Dendritic cell treated with granulocyte-macrophage colony-stimulating factor and Interleukin-4, amounts not matched to agents 40 ng/mL and 50 ng/mL, for 4 days (primary cell): ENCODE data around the gene SLC36A3.
"Not testable (repeated sequence)": the region's sequence is repeated elsewhere in the genome, so short reads cannot be mapped to it uniquely, and the experiment has no call there.

Experiments used
- H3K27ac Mint-ChIP-seq: one replicate; pipeline ENCODE4 v1.8.0; 2022; ENCODE audit warnings: mild to moderate bottlenecking, mixed read lengths
- H3K27me3 Mint-ChIP-seq: one replicate; pipeline ENCODE4 v1.8.0; 2022; ENCODE audit warnings: mild to moderate bottlenecking, mixed read lengths
- H3K36me3 Mint-ChIP-seq: one replicate; pipeline ENCODE4 v1.8.0; 2022; ENCODE audit warnings: low read depth, mixed read lengths
- H3K4me1 Mint-ChIP-seq: one replicate; pipeline ENCODE4 v1.8.0; 2022; ENCODE audit warnings: low read depth, mixed read lengths
- H3K4me3 Mint-ChIP-seq: one replicate; pipeline ENCODE4 v1.8.0; 2022; ENCODE audit warnings: mild to moderate bottlenecking, moderate library complexity, mixed read lengths
- H3K9me3 Mint-ChIP-seq: one replicate; pipeline ENCODE4 v1.8.0; 2022; ENCODE audit warnings: mixed read lengths
- intact Hi-C: fragments of 100-400 bp; cut with micrococcal nuclease; formaldehyde crosslinking; loops from one replicate; pipeline ENCODE4 v1.15.0; 2022

Gene SLC36A3

DNA sequence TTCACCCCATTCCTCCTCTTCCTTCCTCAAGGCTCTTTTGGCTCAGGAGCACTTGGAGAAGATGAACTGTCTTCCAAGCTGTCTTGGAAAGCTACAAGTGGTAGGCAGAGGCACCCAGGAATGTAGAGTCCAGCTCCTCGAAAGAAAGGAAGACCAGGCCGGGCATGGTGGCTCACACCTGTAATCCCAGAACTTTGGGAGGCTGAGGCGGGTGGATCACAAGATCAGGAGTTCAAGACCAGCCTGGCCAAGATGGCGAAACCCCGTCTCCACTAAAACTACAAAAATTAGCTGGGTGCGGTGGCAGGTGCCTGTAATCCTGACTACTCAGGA is 68.4 kb downstream of the SLC36A3 start:
- H3K9me3 Mint-ChIP-seq, H3K4me3 Mint-ChIP-seq, H3K36me3 Mint-ChIP-seq, H3K27me3 Mint-ChIP-seq: not testable (repeated sequence)
- intact Hi-C loops: loop anchor here (5.0 kb wide), 3 partner anchors 38 to 108 kb away; no protein-coding TSS in a partner anchor
- Mint-ChIP-seq H3K4me1 (peaks cover 24% of the 10 kb centered on the region), H3K27ac (peak overlapping the region; percentile 13)

DNA sequence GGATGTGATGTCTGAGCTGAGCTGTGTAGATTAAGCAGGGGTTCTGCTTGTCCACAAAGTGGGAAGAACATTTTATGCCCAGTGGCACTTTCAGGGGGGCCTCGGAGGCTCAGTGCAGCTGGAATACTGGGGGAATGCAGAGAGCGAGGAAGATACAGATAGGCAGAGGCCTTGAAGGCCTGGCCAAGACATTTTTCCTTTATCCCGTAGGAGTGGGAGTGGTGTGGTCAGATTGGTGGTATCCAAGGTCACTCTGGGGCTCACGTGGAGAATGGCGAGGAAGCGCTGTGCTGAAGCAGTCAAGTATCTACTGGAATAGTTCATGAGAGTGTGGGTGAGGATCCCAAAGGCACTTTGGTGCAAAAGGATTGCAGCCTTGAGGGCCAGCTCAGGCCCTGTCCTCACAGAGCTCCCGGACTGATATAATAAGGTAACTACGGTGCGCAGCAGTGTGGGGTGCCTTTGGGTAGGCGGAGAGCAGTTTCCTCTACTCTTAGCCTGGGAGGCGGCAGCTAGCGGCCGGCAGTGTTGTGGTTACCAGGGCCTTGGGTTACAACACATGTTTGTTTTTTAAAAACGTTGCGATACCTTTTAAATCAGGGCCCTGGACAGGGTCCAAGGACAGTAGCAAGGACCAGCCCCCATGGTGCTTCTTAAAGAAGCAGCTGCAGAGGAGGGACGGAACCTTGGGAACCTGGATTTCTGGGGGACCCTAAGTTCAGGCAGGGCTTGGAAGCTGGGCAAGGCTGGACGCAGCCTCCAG is 68.9 kb downstream of the SLC36A3 start:
- Mint-ChIP-seq H3K27ac (peak overlapping the region; percentile 13), H3K36me3 (no peaks in the 10 kb centered on the region), H3K9me3 (no peaks in the 10 kb centered on the region), H3K27me3 (peaks cover 3% of the 10 kb centered on the region), H3K4me3 (no peak overlapping the region), H3K4me1 (peaks cover 23% of the 10 kb centered on the region)
- intact Hi-C loops: loop anchor here (5.0 kb wide), 3 partner anchors 37 to 107 kb away; no protein-coding TSS in a partner anchor

DNA sequence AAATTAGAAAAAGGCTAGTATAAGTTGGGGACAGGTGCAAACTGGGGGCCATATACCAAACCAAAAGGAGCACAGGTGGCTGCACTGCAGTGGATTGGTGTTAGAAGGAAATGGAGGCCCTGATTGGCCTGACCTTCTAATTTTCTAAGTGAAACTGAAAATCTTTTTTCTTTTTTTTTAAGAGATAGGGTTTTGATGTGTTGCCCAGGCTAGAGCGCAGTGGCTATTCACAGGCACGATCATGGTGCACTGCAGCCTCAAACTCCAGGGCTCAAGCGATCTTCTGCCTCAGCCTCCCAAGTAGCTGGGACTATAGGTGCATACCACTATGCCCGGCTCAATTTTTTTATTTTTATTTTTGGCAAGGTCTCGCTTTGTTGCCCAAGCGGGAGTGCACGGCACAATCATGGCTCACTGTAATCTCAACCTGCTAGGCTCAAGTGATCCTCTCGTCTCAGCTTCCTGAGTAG is 69.9 kb downstream of the SLC36A3 start:
- peaks cover 22% of the 10 kb centered on the region for H3K4me1 Mint-ChIP-seq
- no peaks in the 10 kb centered on the region for H3K9me3 Mint-ChIP-seq

DNA sequence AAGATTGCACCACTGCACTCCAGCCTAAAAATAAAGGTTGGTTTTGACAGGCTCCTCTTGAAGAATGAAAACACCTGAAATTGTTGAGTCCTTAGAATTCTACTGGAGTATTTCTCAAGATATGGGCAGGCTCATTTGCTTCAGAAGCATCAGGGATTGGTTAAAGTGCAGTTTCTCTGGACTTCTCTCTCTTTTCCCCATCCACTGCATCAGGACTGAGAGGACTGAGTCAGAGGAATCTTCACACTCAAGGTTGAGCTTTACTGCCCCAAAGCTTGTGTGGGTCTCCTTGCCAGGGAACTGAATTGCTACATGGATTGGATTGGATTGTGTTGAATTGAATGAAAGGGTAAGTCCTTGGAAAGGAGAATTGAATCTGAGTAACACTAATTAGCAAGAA is 72.2 kb downstream of the SLC36A3 start:
- Mint-ChIP-seq H3K36me3 (no peaks in the 10 kb centered on the region), H3K9me3 (no peaks in the 10 kb centered on the region), H3K27me3 (no peaks in the 10 kb centered on the region), H3K4me3 (no peak overlapping the region), H3K27ac (no peak overlapping the region), H3K4me1 (peaks cover 26% of the 10 kb centered on the region)
- intact Hi-C loops: no loop called here

More for the DNA sequence above, 69.9 kb downstream of the SLC36A3 start:
- intact Hi-C loops: no loop called here
- Mint-ChIP-seq H3K27ac (no peak overlapping the region), H3K27me3 (peaks cover 2% of the 10 kb centered on the region), H3K4me3 (no peak overlapping the region), H3K36me3 (no peaks in the 10 kb centered on the region)

DNA sequence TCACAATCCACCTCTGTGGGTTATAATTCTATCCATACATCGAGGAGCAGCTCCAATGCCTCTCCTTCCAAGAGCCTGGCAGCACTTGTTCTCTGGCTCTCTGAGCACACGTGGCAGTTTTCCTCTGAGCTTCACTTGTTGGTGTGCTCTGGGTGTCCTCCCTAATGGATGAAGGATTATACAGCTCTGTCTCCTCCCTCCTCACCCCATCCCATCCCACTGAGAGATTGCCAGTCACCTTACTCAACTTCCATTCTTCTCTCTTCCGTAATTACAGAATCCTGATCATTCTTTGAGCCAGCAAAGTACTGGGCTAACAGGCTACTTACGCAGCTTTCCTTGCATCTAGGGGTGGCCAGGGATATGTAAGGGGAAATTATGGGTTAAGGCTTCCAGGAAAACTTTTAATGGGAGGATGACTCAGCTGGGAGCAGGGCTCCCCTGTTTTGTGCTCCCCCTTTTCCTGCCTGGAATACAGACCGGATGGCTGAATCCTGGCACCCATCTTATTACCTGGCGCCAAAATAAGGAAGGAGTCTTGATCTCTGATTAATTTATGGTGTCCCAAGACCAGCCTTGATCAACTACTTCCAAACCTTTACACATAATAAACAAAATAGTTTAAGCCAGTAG is 73.4 kb downstream of the SLC36A3 start:
- Mint-ChIP-seq H3K4me3 (no peak overlapping the region), H3K27me3 (no peaks in the 10 kb centered on the region), H3K9me3 (no peaks in the 10 kb centered on the region), H3K36me3 (no peaks in the 10 kb centered on the region), H3K4me1 (peaks cover 19% of the 10 kb centered on the region), H3K27ac (no peak overlapping the region)
- intact Hi-C loops: no loop called here

DNA sequence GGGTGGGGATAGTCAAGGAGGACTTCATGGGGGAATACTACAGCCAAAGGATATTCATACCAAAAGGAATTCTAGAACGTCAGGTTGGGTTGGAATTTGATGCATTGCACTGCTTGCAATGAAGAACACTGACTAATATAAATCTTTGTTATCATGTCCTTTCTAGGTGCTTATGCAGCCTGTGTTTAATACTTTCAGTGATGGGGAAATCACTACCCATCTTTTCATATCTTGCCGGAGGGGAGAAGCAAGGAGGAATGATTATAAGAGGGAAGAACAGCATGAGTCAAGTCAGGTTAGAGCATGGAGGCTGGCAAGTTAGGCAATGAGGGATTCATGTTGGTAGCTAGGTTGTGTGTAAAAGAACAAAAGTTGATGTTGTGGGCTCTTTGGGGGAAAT is 74.6 kb downstream of the SLC36A3 start:
- intact Hi-C loops: no loop called here

DNA sequence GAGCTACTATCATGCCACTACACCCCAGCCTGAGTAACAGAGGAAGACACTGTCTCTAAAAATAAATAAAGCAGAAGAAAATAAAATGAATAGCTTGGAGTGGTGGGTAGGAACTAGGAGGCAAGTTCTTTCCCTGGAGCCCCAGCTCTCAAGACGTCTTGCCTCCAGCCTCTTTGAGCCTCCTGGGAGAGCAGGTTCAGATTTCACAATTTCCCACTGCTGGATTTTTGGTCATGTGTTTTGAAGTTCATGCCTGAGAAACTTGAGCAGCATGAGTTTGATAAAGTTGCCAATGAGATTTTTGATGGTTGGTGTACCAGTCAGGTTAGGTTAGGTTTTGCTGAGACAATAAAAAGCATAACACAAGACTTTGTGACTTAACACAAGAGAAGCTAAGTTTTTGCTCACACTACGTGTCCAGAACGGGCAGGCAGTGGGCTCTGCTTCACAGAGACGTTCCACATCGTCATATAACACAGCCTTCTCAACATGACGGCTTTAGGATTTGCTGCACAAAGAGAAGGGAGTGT is 75.6 kb downstream of the SLC36A3 start:
- no peak overlapping the region for H3K27ac Mint-ChIP-seq
- no peaks in the 10 kb centered on the region for H3K9me3 Mint-ChIP-seq
- peaks cover 20% of the 10 kb centered on the region for H3K4me1 Mint-ChIP-seq
- peaks cover 10% of the 10 kb centered on the region for H3K36me3 Mint-ChIP-seq
- intact Hi-C loops: no loop called here
- no peak overlapping the region for H3K4me3 Mint-ChIP-seq
- no peaks in the 10 kb centered on the region for H3K27me3 Mint-ChIP-seq

More for the DNA sequence above, 74.6 kb downstream of the SLC36A3 start:
- no peaks in the 10 kb centered on the region for H3K9me3 Mint-ChIP-seq
- no peak overlapping the region for H3K27ac Mint-ChIP-seq
- peaks cover 12% of the 10 kb centered on the region for H3K4me1 Mint-ChIP-seq
- H3K27me3 Mint-ChIP-seq: no peaks in the 10 kb centered on the region
- no peaks in the 10 kb centered on the region for H3K36me3 Mint-ChIP-seq
- no peak overlapping the region for H3K4me3 Mint-ChIP-seq
